Vagina (tissue), 2 donors: Measurements from ENCODE around the gene EHBP1.

Source experiments
- POLR2A ChIP-seq, 2 donors: fragments of 450-650 bp; IDR thresholded peaks; one replicate each; pipeline ENCODE4 v1.6.1; 2017; ENCODE audit warnings: antibody characterized with exemption in 2 of 2, mild to moderate bottlenecking in 2 of 2, moderate library complexity in 2 of 2
- POLR2AphosphoS5 ChIP-seq, 2 donors: sonication (generic); formaldehyde crosslinking; IDR thresholded peaks; one replicate each; pipeline ENCODE4 v1.9.0; 2017; ENCODE audit warnings: antibody characterized with exemption in 2 of 2, mild to moderate bottlenecking in 2 of 2, low read depth in 1 of 2; ENCODE audit not compliant: insufficient read depth in 1 of 2
- TF ChIP-seq, protein P1 (sequence below), 3 experiments: fragments of 450-650 bp in 2 of 3; fragments of 200-600 bp in 1 of 3; sonication (generic) in 1 of 3; IDR thresholded peaks; one replicate each; pipeline ENCODE4 v1.5.1; 2017 to 2019; ENCODE audit warnings: antibody characterized with exemption in 3 of 3, mild to moderate bottlenecking in 2 of 3, moderate library complexity in 2 of 3

- TF ChIP-seq, protein P1, sequence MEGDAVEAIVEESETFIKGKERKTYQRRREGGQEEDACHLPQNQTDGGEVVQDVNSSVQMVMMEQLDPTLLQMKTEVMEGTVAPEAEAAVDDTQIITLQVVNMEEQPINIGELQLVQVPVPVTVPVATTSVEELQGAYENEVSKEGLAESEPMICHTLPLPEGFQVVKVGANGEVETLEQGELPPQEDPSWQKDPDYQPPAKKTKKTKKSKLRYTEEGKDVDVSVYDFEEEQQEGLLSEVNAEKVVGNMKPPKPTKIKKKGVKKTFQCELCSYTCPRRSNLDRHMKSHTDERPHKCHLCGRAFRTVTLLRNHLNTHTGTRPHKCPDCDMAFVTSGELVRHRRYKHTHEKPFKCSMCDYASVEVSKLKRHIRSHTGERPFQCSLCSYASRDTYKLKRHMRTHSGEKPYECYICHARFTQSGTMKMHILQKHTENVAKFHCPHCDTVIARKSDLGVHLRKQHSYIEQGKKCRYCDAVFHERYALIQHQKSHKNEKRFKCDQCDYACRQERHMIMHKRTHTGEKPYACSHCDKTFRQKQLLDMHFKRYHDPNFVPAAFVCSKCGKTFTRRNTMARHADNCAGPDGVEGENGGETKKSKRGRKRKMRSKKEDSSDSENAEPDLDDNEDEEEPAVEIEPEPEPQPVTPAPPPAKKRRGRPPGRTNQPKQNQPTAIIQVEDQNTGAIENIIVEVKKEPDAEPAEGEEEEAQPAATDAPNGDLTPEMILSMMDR (IDR thresholded peaks at IDR 0.05) = no peak
- TF ChIP-seq POLR2A (IDR thresholded peaks at IDR 0.05) (no peak), POLR2AphosphoS5 (IDR thresholded peaks at IDR 0.05; ENCODE audit: insufficient read depth in 1 of 2, low read depth in 1 of 2) (no peak)
Observed at GRCh38 chr2:62797107-62797506, 91.6 kb downstream of the EHBP1 start.
